Measurements from ENCODE around the gene SLCO4A1. TPM values are rescaled to one million over a fixed set of nuclear protein-coding genes. Genes with fewer than 3 reads are reported as not detected.

The SLCO4A1 gene
- total and polyA plus RNA-seq, 7 donors, result 3.6 to 26.3 (median 5.7) TPM

DNA sequence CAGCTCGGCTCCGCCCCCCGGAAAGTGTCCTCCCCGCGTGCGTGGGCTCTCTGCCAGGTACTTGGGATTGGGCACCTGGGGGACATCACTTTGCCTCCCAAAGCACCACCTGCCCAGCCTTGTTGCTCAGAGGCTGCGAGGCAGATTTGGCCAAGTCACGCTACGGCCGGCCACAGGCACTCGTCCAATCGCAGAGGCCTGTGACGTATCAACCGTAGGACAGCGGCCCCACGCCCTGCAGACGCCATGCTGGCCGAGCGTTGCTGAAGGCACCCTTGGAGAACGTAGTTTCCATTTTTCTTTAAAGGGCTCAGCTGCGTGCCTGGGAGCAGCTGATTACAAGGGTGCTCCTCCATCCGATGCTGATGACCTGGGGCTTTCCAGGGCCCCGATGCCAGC is 69.4 kb downstream of the SLCO4A1 start:
- Histone ChIP-seq H3K27ac (peak overlapping the region in 3 of 4 donors; percentile 79 to 96 (median 88)), H3K4me3 (peak overlapping the region in 3 of 4 donors; percentile 49 to 72 (median 69)), H3K27me3 (peaks cover 7 to 32% (median 27%) of the 10 kb centered on the region in 3 donors), H3K36me3 (no peaks in the 10 kb centered on the region), H3K4me1 (peaks cover 0 to 69% (median 67%) of the 10 kb centered on the region in 4 donors), H3K9me3 (no peaks in the 10 kb centered on the region)
- 33 to 61% methylated on average over 23 of the region's 23 CpGs for WGBS, 2 donors
- intact Hi-C loops (cut with DNase I), result loop anchor here (5.0 kb wide), 1 partner anchor 41 kb away; no protein-coding TSS in a partner anchor
- DNase-seq, result peak; percentile 92
- TF ChIP-seq POLR2AphosphoS5 (IDR thresholded peaks at IDR 0.05) (peak; percentile 61 to 82 (median 76)), POLR2A (IDR thresholded peaks at IDR 0.05) (no peak), EP300 (IDR thresholded peaks at IDR 0.05) (peak in 2 of 4 donors; percentile 66 to 67)
- TF ChIP-seq, protein P1, sequence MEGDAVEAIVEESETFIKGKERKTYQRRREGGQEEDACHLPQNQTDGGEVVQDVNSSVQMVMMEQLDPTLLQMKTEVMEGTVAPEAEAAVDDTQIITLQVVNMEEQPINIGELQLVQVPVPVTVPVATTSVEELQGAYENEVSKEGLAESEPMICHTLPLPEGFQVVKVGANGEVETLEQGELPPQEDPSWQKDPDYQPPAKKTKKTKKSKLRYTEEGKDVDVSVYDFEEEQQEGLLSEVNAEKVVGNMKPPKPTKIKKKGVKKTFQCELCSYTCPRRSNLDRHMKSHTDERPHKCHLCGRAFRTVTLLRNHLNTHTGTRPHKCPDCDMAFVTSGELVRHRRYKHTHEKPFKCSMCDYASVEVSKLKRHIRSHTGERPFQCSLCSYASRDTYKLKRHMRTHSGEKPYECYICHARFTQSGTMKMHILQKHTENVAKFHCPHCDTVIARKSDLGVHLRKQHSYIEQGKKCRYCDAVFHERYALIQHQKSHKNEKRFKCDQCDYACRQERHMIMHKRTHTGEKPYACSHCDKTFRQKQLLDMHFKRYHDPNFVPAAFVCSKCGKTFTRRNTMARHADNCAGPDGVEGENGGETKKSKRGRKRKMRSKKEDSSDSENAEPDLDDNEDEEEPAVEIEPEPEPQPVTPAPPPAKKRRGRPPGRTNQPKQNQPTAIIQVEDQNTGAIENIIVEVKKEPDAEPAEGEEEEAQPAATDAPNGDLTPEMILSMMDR (IDR thresholded peaks at IDR 0.05), result no peak

DNA sequence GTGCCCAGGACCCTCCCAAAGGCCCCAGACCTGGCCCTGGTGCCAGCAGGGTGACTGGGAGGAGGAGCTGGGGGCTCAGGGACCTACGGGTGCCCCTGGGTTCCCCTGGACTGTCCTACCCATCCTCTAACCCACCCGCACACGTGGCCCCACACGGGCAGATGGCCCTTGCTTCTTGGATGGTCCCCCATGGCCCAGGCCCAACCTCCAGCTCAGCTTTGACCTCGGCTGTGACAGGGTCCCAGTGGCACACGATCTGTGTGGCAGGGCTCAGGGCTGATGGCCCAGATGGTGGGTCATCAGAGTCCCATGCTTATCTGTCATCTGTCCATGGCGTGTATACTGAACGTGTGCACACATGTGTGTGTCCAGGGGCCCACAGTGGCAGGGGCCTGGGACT is 70.3 kb downstream of the SLCO4A1 start:
- Histone ChIP-seq H3K9me3 (no peaks in the 10 kb centered on the region), H3K36me3 (no peaks in the 10 kb centered on the region), H3K4me3 (peak overlapping the region in 1 of 4 donors; percentile 72), H3K27ac (peak overlapping the region in 3 of 4 donors; percentile 79 to 96 (median 88)), H3K4me1 (peaks cover 0 to 78% (median 75%) of the 10 kb centered on the region in 4 donors), H3K27me3 (peaks cover 7 to 28% (median 27%) of the 10 kb centered on the region in 3 donors)
- 81 to 90% methylated on average over 8 of the region's 8 CpGs for WGBS, 2 donors
- intact Hi-C loops (cut with DNase I), result loop anchor here (5.0 kb wide), 1 partner anchor 40 kb away; no protein-coding TSS in a partner anchor
- no peak for DNase-seq
- no peak for TF ChIP-seq POLR2A (IDR thresholded peaks at IDR 0.05)
- no peak for TF ChIP-seq EP300 (IDR thresholded peaks at IDR 0.05)
- no peak for TF ChIP-seq POLR2AphosphoS5 (IDR thresholded peaks at IDR 0.05)
- TF ChIP-seq, protein P1 (IDR thresholded peaks at IDR 0.05), result no peak

DNA sequence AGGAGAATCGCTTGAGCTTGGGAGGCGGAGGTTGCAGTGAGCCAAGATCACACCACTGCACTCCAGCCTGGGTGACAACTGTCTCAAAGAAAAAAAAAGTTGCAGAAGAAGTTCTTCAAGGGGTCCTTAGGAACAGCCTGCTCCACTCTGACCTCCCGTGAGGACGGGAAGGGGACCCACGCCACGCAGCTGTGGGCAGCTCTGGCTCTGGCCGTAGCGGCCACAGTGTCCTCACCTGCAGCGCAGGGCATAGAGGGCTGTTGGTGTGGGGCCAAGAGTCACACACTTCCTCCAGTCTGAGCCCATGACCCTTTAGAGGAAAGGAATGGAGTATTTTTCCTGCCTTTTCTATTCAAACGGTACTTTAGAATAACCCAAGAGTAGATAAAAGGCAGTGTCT is 71.7 kb downstream of the SLCO4A1 start:
- no peaks in the 10 kb centered on the region for H3K9me3 ChIP-seq
- peaks cover 5 to 19% (median 15%) of the 10 kb centered on the region in 3 donors for H3K27me3 ChIP-seq
- TF ChIP-seq EP300 (IDR thresholded peaks at IDR 0.05), result no peak
- TF ChIP-seq POLR2A (IDR thresholded peaks at IDR 0.05), result no peak
- TF ChIP-seq, protein P1 (IDR thresholded peaks at IDR 0.05), result no peak
- TF ChIP-seq POLR2AphosphoS5 (IDR thresholded peaks at IDR 0.05), result no peak
- no peaks in the 10 kb centered on the region for H3K36me3 ChIP-seq
- H3K4me3 ChIP-seq, result no peak overlapping the region
- no peak for DNase-seq
- peak overlapping the region in 3 of 4 donors; percentile 79 to 96 (median 88) for H3K27ac ChIP-seq
- intact Hi-C loops (cut with DNase I), result loop anchor here (5.0 kb wide), 1 partner anchor 38 kb away; no protein-coding TSS in a partner anchor
- 93 to 94% methylated on average over 10 of the region's 10 CpGs for WGBS, 2 donors
- H3K4me1 ChIP-seq, result peaks cover 0 to 80% (median 79%) of the 10 kb centered on the region in 4 donors

DNA sequence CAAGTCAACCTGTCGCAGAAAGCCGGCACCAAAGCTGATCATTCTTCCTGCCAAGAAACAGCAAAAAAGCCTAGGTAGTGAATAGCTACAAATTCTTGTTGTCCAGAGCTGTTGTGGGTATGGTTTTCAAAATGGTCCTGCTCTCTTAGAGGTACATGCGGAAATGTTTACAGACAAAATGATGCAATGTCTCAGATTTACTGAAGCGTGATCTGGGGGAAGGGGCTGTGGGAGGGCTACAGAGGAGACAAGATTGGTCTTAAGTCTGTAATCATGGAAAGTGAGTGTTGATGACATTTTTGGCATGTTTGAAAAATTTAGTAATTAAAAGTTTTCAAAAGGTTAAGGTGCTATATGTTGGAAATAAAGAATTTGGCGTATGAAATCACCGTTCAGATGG is 72.5 kb downstream of the SLCO4A1 start:
- 80 to 93% methylated on average over 6 of the region's 6 CpGs for WGBS, 2 donors
- no peaks in the 10 kb centered on the region for H3K36me3 ChIP-seq
- H3K4me1 ChIP-seq, result peaks cover 0 to 79% (median 77%) of the 10 kb centered on the region in 4 donors
- H3K27ac ChIP-seq, result peak overlapping the region in 3 of 4 donors; percentile 79 to 96 (median 88)
- H3K9me3 ChIP-seq, result no peaks in the 10 kb centered on the region
- peaks cover 0 to 11% (median 9%) of the 10 kb centered on the region in 3 donors for H3K27me3 ChIP-seq
- intact Hi-C loops (cut with DNase I), result loop anchor here (5.0 kb wide), 1 partner anchor 38 kb away; no protein-coding TSS in a partner anchor
- no peak for DNase-seq
- TF ChIP-seq, protein P1 (IDR thresholded peaks at IDR 0.05), result no peak
- TF ChIP-seq EP300 (IDR thresholded peaks at IDR 0.05) (no peak), POLR2A (IDR thresholded peaks at IDR 0.05) (no peak), POLR2AphosphoS5 (IDR thresholded peaks at IDR 0.05) (no peak)
- H3K4me3 ChIP-seq, result no peak overlapping the region

Measured in sigmoid colon (tissue), 7 donors.